Transverse colon (tissue), 4 donors: ENCODE measurements around the gene PGM2. TPM values are rescaled to one million over a fixed set of nuclear protein-coding genes. Genes with fewer than 3 reads are reported as not detected.

Source experiments
- DNase-seq: peaks from one replicate; pipeline ENCODE4 v3.0.0-alpha.2; 2019
- H3K27ac ChIP-seq, 4 donors: fragments of 200-600 bp; sonication (generic); 2 replicates each; pipeline ENCODE4 v1.5.1; 2016 to 2018; ENCODE audit warnings: inconsistent platforms in 4 of 4
- H3K27me3 ChIP-seq: fragments of 200-600 bp; sonication (generic); 2 replicates; pipeline ENCODE4 v1.5.1; 2017; ENCODE audit warnings: inconsistent platforms
- H3K36me3 ChIP-seq, 4 donors: fragments of 200-600 bp; sonication (generic); 2 replicates each; pipeline ENCODE4 v1.5.1; 2017 to 2019; ENCODE audit warnings: inconsistent platforms in 4 of 4
- H3K4me1 ChIP-seq, 4 donors: fragments of 200-600 bp; sonication (generic); 2 replicates each; pipeline ENCODE4 v1.5.1; 2017 to 2020; ENCODE audit warnings: inconsistent platforms in 4 of 4
- H3K4me3 ChIP-seq, 4 donors: fragments of 200-600 bp; sonication (generic); 1 replicate in 1 of 4; 2 replicates in 3 of 4; pipeline versions ENCODE4 v1.5.1 to v1.6.1; 2017 to 2019; ENCODE audit warnings: inconsistent platforms in 4 of 4
- H3K9me3 ChIP-seq, 2 donors: fragments of 200-600 bp; sonication (generic); 2 replicates each; pipeline ENCODE4 v1.5.1; 2017 to 2019; ENCODE audit warnings: inconsistent platforms in 2 of 2
- CTCF ChIP-seq, 5 experiments: fragments of 200-600 bp in 3 of 5; fragments of 450-650 bp in 2 of 5; sonication (generic) in 3 of 5; IDR thresholded peaks; 1 replicate in 2 of 5; 2 replicates in 3 of 5; pipeline ENCODE4 v1.5.1; 2016 to 2017; ENCODE audit warnings: antibody characterized with exemption in 5 of 5, inconsistent platforms in 3 of 5, mild to moderate bottlenecking in 2 of 5, moderate library complexity in 1 of 5
- EP300 ChIP-seq: sonication (generic); formaldehyde crosslinking; IDR thresholded peaks from one replicate; pipeline ENCODE4 v1.6.1; 2017; ENCODE audit warnings: antibody characterized with exemption, low read depth
- POLR2A ChIP-seq: fragments of 450-650 bp; IDR thresholded peaks from one replicate; pipeline ENCODE4 v1.6.1; 2016; ENCODE audit warnings: antibody characterized with exemption, mild to moderate bottlenecking, moderate library complexity
- POLR2AphosphoS5 ChIP-seq, 3 donors: sonication (generic); formaldehyde crosslinking; IDR thresholded peaks; one replicate each; pipeline ENCODE4 v1.6.1; 2016; ENCODE audit warnings: antibody characterized with exemption in 3 of 3
- WGBS, 2 donors: methylation state at CpG; one replicate each; pipeline ENCODE4 v1.1.5; 2018; ENCODE audit warnings: low coverage in 1 of 2; 5-methylcytosine and 5-hydroxymethylcytosine counted together
- in situ Hi-C, 4 donors: fragments of 200-750 bp; cut with MboI; loops; one replicate each; pipeline versions ENCODE4 v1.15.0 to v1.15.1; 2017; ENCODE audit warnings: low sequenced_read_pairs in 3 of 4, low pct_ligation_motif_present in 1 of 4, low pct_unique_long_range_greater_than_20kb in 1 of 4
- intact Hi-C: fragments of 100-400 bp; cut with DNase I; formaldehyde crosslinking; loops from one replicate; pipeline ENCODE4 v1.15.1; 2023; ENCODE audit warnings: low total_unique reads
- total RNA-seq, 4 donors: library from RNA; depleted of rRNA; stranded (reverse); fragments of >200 nt; gene quantifications; one replicate each; pipeline ENCODE4 v1.1.0, GENCODE V29; 2016

The PGM2 gene
- total RNA-seq, 4 donors from 2014 or later, result 5.8 to 21.0 (median 14.7) TPM

- H3K4me1 ChIP-seq, result peaks cover 0 to 27% (median 19%) of the 10 kb centered on the region in 4 donors
- no peaks in the 10 kb centered on the region for H3K9me3 ChIP-seq
- peak overlapping the region in 1 of 4 donors; percentile 98 for H3K4me3 ChIP-seq
- peak overlapping the region; percentile 90 to 93 (median 92) for H3K27ac ChIP-seq
- H3K36me3 ChIP-seq, result no peaks in the 10 kb centered on the region
- peak; percentile 38 for DNase-seq
- in situ Hi-C loops, result loop anchor here in 2 of 4 donors (25.0 kb wide), 2 partner anchors 120 to 145 kb away; no protein-coding TSS in a partner anchor
- 35 to 56% methylated on average over 3 to 5 of the region's 5 CpGs for WGBS, 2 donors
- intact Hi-C loops, result loop anchor here (5.0 kb wide), 2 partner anchors 65 to 1595 kb away; partner anchors contain the start of gene PGM2
- TF ChIP-seq POLR2A, result no peak
- TF ChIP-seq POLR2AphosphoS5 (IDR thresholded peaks at IDR 0.05), result no peak
- no peak for TF ChIP-seq CTCF (IDR thresholded peaks at IDR 0.05)
- no peaks in the 10 kb centered on the region for H3K27me3 ChIP-seq
Measured at GRCh38 chr4:37892641-37893040, 66.2 kb downstream of the PGM2 start.

- Histone ChIP-seq H3K27ac (peak overlapping the region; percentile 90 to 93 (median 92)), H3K4me3 (no peak overlapping the region), H3K4me1 (peaks cover 0 to 27% (median 19%) of the 10 kb centered on the region in 4 donors), H3K36me3 (no peaks in the 10 kb centered on the region), H3K9me3 (no peaks in the 10 kb centered on the region), H3K27me3 (no peaks in the 10 kb centered on the region)
- in situ Hi-C loops (loop anchor here in 2 of 4 donors (25.0 kb wide), 2 partner anchors 119 to 144 kb away; no protein-coding TSS in a partner anchor), intact Hi-C loops (loop anchor here (5.0 kb wide), 2 partner anchors 66 to 1596 kb away; partner anchors contain the start of gene PGM2)
- WGBS, 2 donors, result 54 to 68% methylated on average over 3 of the region's 3 CpGs
- TF ChIP-seq CTCF (IDR thresholded peaks at IDR 0.05) (no peak), EP300 (no peak), POLR2A (no peak), POLR2AphosphoS5 (IDR thresholded peaks at IDR 0.05) (no peak)
- DNase-seq, result no peak
Measured at GRCh38 chr4:37893164-37893563, 66.7 kb downstream of the PGM2 start.

- no peak for TF ChIP-seq POLR2AphosphoS5 (IDR thresholded peaks at IDR 0.05)
- TF ChIP-seq POLR2A, result no peak
- no peak for TF ChIP-seq CTCF (IDR thresholded peaks at IDR 0.05)
- Histone ChIP-seq H3K27me3 (no peaks in the 10 kb centered on the region), H3K4me3 (no peak overlapping the region), H3K4me1 (peaks cover 0 to 17% (median 15%) of the 10 kb centered on the region in 4 donors), H3K36me3 (no peaks in the 10 kb centered on the region), H3K9me3 (no peaks in the 10 kb centered on the region), H3K27ac (no peak overlapping the region)
- in situ Hi-C loops (loop anchor here in 2 of 4 donors (25.0 kb wide), 2 partner anchors 117 to 142 kb away; no protein-coding TSS in a partner anchor), intact Hi-C loops (no loop called here)
- DNase-seq, result no peak
- 88 to 96% methylated on average over 2 to 7 of the region's 7 CpGs for WGBS, 2 donors
Measured at GRCh38 chr4:37895271-37895670, 68.8 kb downstream of the PGM2 start.

- Histone ChIP-seq H3K4me3 (no peak overlapping the region), H3K9me3 (no peaks in the 10 kb centered on the region), H3K4me1 (peaks cover 0 to 14% (median 11%) of the 10 kb centered on the region in 4 donors), H3K27me3 (no peaks in the 10 kb centered on the region), H3K27ac (no peak overlapping the region), H3K36me3 (no peaks in the 10 kb centered on the region)
- intact Hi-C loops (no loop called here), in situ Hi-C loops (loop anchor here in 2 of 4 donors (25.0 kb wide), 2 partner anchors 116 to 141 kb away; no protein-coding TSS in a partner anchor)
- no peak for DNase-seq
- TF ChIP-seq POLR2A (no peak), CTCF (IDR thresholded peaks at IDR 0.05) (no peak), EP300 (no peak), POLR2AphosphoS5 (IDR thresholded peaks at IDR 0.05) (no peak)
Measured at GRCh38 chr4:37896206-37896860, 69.8 kb downstream of the PGM2 start.
